GM19193 (cell line): Measurements from ENCODE around the gene HK2.

Experiments
- POLR2A ChIP-seq: IDR thresholded peaks from 4 replicates; pipeline ENCODE4 v1.6.1; 2011; ENCODE audit not compliant: insufficient read depth, insufficient read length; ENCODE audit errors: extremely low read depth

HK2 gene

DNA sequence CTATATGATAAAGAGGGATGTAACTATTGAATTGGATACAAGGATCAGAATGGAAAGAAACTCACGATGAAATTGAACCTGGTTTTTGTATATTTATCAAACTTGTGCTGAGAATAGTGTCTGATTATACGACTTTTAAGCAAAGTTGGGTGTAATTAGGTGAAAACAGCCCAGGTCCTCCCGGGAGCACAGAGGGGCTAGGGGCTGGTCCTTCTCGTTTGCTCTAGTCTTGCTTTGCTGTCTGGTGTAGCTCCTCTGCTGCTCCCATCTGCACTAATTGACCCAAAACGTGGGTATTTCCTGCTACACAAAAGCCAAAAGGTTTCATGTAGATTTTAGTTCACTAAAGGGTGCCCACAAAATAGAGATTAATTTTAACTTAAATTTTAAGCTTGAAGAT lies 58.7 kb downstream of the HK2 start:
- no peak for TF ChIP-seq POLR2A

DNA sequence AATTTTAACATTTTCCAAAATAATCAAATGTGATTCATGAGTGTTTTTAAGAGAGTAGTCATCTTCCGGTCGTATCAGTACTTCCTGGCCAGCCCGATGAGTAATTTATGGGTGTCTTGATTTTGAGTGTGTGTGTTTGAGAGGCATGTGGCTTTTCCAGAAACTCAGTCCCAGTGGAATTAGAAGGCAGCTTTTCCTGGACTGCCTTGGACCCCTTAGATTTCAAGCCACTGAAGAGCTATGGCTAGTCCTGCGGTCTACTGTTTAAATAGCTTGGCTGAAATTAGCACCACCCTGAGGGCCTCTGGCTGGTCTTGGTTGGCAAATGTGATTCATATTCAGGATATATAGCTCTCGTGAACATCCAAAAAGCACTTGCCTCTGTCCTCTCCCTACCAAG lies 59.4 kb downstream of the HK2 start:
- TF ChIP-seq POLR2A, result no peak

DNA sequence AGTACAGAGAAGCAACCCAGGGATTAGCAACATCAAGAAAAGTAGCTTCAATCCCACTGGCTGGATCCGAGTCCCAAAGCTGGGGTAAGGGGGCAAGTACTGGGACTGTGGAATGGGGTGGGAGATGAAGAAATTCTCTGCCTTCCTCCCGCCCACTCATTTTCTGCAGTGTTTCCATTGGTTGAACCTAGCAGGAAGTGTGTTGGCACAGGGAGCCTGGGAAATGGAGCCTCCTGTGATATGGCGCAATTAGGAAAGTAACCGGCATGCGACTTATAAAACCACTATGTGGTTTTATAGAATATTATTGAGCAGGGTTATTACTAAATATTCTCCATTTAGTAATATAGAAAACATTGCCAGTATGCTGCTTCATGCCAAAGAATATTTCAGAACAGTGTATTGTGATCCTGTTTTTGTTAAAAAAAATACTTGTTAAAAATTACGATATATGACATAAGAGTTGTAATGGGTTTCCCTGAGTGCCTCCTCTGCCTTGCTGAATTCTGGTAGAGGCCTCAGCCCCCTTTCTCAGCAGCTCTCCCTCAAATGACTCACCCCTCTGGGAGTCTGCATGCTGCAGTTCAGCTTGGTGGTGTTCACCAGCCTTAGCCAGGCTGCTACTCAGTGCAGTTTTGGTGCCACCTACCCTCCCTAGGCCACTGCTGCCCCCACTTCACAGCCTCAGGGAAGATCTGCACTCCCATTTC lies 60.5 kb downstream of the HK2 start:
- no peak for TF ChIP-seq POLR2A

DNA sequence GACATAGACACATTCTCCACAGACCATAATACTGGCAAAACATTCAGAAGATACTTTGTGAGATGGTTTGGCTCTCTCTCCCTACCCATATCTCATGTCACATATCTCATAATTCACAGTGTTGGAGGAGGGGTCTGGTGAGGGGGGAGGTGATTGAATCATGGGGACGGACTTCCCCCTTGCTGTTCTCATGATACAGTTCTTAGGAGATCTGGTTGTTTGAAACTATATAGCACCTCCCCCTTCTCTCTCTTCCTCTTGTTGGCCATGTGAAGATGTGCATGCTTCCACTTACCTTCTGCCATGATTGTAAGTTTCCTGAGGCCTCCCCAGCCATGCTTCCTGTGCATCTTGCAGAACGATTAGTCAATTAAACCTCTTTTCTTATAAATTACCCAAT lies 61.1 kb downstream of the HK2 start:
- no peak for TF ChIP-seq POLR2A

DNA sequence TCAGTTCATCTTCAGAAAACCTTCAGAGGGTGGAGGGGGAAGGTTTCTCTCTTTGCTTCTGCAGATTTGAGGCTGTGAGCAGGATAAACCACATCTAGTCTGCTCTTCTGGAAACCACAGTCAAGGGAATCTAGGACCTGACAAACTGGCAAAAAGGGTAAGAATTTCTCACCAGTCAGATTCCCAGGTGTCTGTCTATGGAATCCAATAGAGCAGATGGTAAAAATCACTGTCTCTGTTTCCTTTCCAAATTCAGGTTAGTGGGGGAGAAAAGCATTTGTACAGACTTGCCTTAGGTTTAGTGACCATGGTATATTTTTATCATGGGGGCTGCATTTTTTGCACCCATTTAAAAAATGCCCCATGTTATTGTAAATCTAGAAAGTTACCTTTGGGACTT lies 62.3 kb downstream of the HK2 start:
- no peak for TF ChIP-seq POLR2A

DNA sequence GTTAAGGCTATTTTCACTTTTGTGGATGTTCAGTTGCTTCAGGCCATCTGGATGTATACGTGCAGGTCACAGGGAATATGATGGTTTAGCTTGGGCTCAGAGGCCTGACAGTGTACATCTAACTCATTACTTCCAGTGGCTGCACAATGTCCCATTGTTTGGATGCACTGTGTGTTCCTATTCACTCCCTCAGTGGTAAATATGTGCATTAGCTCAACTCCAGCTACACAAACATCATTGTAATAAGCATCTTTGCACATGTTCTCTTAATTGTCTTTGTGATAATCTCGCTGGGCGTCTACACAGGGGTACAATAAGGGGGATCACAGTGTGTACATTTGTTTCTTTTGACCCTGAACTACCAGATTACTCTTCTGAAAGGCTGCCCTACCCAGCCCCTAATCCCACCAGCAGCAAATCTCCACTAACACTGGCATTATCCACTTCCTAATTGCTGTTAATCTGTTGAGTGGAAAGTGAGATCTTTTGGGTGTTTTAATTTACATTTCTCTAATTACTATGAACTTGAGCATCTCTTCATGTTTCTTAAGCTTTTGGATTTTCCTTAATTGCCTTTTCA lies 68.4 kb downstream of the HK2 start:
- TF ChIP-seq POLR2A, result no peak

DNA sequence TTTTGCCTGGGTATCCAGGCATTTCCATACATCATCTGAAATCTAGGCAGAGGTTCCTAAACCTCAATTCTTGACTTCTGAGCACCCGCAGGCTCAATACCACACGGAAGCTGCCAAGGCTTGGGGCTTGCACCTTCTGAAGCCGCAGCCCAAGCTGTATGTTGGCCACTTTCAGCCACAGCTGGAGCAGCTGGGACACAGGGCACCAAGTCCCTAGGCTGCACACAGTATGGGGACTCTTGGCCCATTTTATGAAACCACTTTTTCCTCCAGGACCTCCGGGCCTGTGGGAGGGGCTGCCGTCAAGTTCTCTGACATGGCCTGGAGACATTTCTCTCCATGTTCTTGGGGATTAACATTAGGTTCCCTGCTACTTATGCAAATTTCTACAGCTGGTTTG lies 72.5 kb downstream of the HK2 start:
- TF ChIP-seq POLR2A, result no peak

DNA sequence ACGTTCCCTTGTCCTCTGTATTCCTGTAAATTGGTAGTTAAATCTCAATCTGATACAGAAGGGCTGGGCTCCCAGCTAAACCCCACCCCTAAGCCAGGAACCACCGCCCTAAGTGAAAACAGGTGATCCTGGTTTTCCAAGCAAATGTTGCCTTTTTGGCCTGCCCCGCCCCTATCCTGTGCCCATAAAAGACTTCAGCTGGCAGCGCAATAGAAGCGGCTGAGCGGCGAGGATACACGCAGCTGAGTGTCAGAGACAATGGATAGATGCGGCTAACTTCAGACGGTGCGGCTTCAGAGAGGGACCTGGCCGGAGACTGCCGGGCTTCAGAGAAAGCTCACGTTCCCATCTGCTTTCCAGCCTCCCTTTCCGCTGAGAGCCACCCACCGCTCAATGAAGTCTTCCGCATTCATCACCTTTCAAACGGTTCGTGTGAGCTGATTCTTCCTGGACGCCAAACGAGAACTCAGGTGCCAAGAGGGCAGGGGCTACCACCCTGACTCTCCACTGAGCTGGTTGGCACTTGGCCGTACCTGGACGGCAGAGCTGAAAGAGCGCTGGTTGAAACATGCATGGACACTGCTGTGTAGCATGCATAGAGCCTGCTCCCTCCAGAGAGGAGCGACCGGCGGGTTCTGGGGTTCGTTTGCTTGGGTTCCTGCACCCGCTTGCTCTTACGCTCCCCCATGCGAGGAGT lies 75.0 kb downstream of the HK2 start:
- TF ChIP-seq POLR2A, result no peak

DNA sequence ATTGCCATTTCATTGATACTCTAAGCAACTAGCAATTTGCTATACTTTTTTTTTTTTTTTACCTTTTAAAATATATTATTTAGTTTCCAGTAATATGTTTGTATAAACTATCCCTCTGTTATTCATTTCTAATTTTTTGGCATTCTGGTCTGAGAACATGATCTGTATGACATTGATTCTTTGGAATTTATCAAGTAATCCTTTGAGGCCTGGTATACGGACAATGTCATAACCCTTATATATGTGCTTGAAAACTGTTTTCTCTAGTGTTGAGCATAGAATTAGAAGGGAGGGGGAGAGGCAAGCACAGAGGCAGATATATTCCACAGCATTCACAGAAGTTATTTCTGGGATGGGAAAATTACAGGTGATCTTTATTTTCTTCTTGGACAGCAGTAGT lies 76.3 kb downstream of the HK2 start:
- TF ChIP-seq POLR2A, result no peak

DNA sequence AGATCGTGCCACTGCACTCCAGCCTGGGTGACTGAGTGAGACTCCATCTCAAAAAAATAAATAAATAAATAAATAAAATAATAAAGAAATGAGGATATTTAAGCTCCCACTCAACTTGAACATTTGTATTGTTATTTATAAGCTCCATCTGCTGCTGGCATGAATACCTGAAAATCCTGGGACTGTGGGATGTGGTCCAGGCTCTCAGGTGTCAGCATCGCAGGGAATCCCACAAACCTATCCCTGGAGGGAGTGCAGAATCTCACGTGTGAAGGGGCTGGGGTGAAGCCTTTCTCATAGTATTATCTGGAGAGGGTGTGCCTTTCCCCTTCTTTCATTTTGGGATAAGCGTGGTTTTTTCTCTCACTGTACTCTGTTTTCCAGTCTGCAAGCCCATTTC lies 77.1 kb downstream of the HK2 start:
- no peak for TF ChIP-seq POLR2A

DNA sequence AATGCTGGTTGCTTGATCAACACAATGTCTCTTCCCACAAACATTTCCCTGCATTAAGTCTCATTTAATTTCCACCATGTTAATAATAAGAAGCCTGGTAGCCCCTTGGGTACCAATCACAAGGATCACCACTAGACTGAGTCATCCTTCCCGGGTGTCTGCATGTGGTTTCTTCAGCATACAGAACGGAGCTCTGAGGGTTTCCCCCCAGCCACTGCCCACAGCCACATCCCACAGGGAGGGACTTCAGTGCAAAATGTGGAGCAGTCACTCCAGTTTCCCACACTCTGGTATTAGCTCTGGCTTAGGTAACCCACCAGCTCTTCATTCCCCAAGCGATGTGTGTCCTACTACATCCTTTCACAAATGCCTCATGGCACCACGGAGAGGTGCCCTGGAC lies 81.8 kb downstream of the HK2 start:
- no peak for TF ChIP-seq POLR2A

DNA sequence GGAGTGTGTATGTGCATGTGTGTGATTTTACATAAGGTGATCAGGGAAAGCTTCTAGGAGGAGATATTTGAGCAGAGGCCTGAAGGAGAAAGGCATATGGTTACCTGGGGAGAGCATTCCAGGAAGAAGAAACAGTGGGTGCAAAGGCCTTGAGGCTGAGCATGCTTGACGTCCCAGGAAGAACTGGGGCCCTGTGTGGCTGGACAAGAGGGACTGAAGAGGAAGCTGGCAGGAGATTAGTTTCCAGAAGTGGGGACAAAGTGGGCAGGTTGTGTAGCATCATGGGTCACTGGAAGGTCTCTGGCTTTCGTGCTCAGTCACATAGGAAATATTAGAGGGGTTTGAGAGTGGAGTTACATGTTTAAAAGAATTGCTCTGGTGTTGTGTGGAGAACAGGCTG lies 82.5 kb downstream of the HK2 start:
- no peak for TF ChIP-seq POLR2A

DNA sequence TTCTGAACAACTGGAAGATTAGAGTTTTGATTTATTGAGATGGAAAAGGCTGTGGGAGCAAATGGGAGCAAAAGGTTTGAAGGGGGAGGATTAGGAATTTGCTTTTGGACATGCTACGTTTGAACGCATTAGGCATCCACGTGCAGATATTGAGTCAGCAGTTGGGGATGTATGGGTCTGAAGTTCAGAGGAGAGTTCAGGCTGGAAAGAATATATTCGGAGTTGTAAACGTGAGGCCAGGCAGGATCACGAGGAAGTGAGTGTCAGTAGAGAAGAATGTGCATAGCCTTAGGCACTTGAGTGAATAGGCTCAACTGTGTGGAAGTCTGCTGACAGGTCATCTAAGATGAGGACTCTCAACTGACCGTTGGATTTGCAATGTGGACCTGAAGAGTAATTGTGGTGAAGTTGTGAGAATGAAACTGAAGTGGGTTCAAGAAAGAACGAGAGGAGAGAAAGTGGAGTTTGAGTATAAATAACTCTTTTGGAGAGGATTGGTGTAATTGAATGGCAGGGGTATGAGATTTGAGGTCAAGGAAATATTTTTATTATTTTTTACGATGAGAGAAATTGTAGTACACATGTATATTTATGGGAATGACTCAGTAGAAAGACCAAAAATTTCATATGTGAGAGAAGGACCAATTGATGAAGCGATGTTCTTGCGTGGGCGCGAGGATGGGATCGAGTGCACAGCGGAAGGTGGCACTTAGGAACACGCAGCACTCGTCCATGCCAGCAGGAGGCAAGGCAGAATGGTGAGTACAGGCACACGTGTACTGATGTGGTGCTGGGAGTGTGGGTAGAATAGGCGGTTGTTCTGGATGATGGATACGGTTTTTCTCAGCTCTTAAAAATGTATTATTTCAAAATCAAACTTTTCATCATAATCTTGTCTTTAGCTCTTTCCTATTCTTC lies 84.0 kb downstream of the HK2 start:
- no peak for TF ChIP-seq POLR2A

DNA sequence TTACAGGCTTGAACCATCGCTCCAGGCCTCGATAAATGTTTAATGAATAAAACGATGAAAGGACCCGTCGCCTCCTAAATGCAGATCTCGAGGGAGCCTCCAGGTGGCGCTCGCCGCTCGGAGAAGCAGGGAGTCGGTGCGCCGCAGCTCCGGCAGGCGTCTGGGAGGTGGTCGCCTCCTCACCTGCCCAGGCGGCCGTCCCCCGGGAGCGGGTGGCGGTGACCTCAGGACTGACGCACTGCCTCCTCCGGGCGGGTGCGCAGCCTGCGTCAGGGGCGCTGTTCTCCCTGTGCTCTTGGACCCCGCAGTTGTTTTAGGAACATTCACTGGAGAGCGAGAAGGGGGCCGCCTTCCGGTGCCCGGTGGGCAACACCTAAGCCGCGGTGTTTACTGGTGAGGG lies 85.9 kb downstream of the HK2 start:
- no peak for TF ChIP-seq POLR2A

DNA sequence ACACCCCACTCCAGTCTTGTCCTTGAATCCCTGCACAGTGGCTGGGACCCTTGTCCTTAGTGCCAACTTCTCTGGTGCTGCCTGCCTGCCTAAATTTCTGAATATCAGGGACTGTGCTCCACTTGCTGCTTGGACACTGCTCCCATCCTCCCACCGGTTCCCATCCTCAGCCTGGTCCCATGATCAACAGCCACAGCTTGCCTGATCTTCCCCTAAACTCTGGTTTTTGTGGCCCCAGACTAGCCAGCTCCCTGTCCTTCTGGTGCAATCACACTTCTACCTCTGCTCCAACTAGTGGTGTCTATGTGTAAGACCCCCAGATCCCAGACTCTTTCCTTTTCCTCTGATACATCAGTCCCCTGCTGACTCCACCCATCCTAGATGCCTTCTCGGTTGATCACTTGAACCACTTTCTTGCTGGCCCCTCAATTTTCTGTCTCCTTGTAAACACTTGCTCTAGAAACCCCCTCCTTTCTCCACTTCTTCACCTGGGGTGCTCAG lies 87.4 kb downstream of the HK2 start:
- TF ChIP-seq POLR2A, result no peak
